H1 (cell line): ENCODE data around the gene CARD11. TPM values are rescaled to one million over a fixed set of nuclear protein-coding genes. Genes with fewer than 3 reads are reported as not detected.

ENCODE experiments used
- CTCF ChIA-PET: fragments of 300-600 bp; sonication (Branson Sonifier 250); formaldehyde crosslinking; loops from one replicate; lab custom pipeline; 2021; ENCODE audit not compliant: partially characterized antibody; lab: Charles Lee
- POLR2A ChIA-PET: fragments of 300-600 bp; sonication (Branson Sonifier 250); formaldehyde crosslinking; loops from one replicate; lab custom pipeline; 2021; ENCODE audit warnings: inconsistent platforms; ENCODE audit not compliant: partially characterized antibody; lab: Charles Lee
- DNase-seq, 2 experiments: peaks; one replicate each; pipeline versions ENCODE4 v3.0.0 to v3.0.0-alpha.2; 2010 to 2022; ENCODE audit warnings: low spot score in 2 of 2, low read depth in 1 of 2, mixed read lengths in 1 of 2
- FAIRE-seq: peaks from 2 replicates; lab custom pipeline; 2011; peaks lifted over from hg19 to GRCh38; lab: Jason Lieb, UNC
- H2AFZ ChIP-seq: 2 replicates; pipeline ENCODE4 v1.8.1; 2012; ENCODE audit warnings: low read length, inconsistent platforms
- H2AK5ac ChIP-seq: 2 replicates; pipeline ENCODE4 v1.6.1; 2013; ENCODE audit warnings: low read depth, low read length
- H2BK120ac ChIP-seq: replicated peaks from 2 replicates; pipeline ENCODE3; 2013; ENCODE audit warnings: low read depth, low read length, inconsistent platforms
- H2BK12ac ChIP-seq: 2 replicates; pipeline ENCODE4 v1.6.1; 2013; ENCODE audit warnings: low read depth, low read length
- H2BK15ac ChIP-seq: 2 replicates; pipeline ENCODE4 v1.6.1; 2013; ENCODE audit warnings: low read length
- H2BK20ac ChIP-seq: 2 replicates; pipeline ENCODE4 v1.6.1; 2013; ENCODE audit warnings: low read length
- H2BK5ac ChIP-seq: 2 replicates; pipeline ENCODE4 v1.6.1; 2013; ENCODE audit warnings: low read depth, low read length
- H3K14ac ChIP-seq: 2 replicates; pipeline ENCODE4 v1.6.1; 2013; ENCODE audit warnings: inconsistent platforms; ENCODE audit not compliant: insufficient read length
- H3K18ac ChIP-seq: 2 replicates; pipeline ENCODE4 v1.6.1; 2013; ENCODE audit warnings: low read length; ENCODE audit errors: extremely low read depth
- H3K23ac ChIP-seq: 2 replicates; pipeline ENCODE4 v1.6.1; 2013; ENCODE audit warnings: inconsistent platforms; ENCODE audit not compliant: insufficient read length
- H3K23me2 ChIP-seq: 2 replicates; pipeline ENCODE4 v1.6.1; 2013; ENCODE audit warnings: low read depth, low read length
- H3K27ac ChIP-seq: 2 replicates; pipeline ENCODE4 v1.6.1; 2011; ENCODE audit warnings: low read depth, low read length, inconsistent platforms
- H3K27me3 ChIP-seq, 4 experiments: replicated peaks in 1 of 4; 1 replicate in 1 of 4; 2 replicates in 3 of 4; pipeline versions ENCODE4 v1.6.1 to v1.8.1; 2011 to 2013; ENCODE audit warnings: low read length in 3 of 4, mild to moderate bottlenecking in 3 of 4, inconsistent platforms in 2 of 4, mixed read lengths in 2 of 4, moderate library complexity in 1 of 4; ENCODE audit not compliant: control insufficient read depth in 3 of 4, insufficient read depth in 3 of 4; ENCODE audit errors: extremely low read depth in 1 of 4
- H3K36me3 ChIP-seq, 4 experiments: 2 replicates each; pipeline versions ENCODE4 v1.6.1 to v1.8.1; 2011 to 2013; ENCODE audit warnings: mild to moderate bottlenecking in 4 of 4, low read length in 3 of 4, moderate library complexity in 2 of 4, control low read depth in 1 of 4, inconsistent platforms in 1 of 4; ENCODE audit not compliant: insufficient read depth in 4 of 4, control insufficient read depth in 2 of 4
- H3K4ac ChIP-seq: replicated peaks from 2 replicates; pipeline ENCODE3; 2013; ENCODE audit warnings: low read length, low read depth, mixed read lengths, inconsistent platforms; ENCODE audit not compliant: insufficient read length
- H3K4me1 ChIP-seq, 4 experiments: replicated peaks in 1 of 4; 1 replicate in 1 of 4; 2 replicates in 3 of 4; pipeline versions ENCODE4 v1.6.1 to v1.8.1; 2011 to 2013; ENCODE audit warnings: low read length in 3 of 4, inconsistent platforms in 2 of 4, mixed read lengths in 1 of 4; ENCODE audit not compliant: insufficient read depth in 4 of 4, control insufficient read depth in 3 of 4
- H3K4me2 ChIP-seq, 2 experiments: 2 replicates each; pipeline versions ENCODE4 v1.6.1 to v1.8.1; 2011 to 2013; ENCODE audit warnings: low read depth in 2 of 2, low read length in 2 of 2, control low read depth in 1 of 2, inconsistent platforms in 1 of 2, mild to moderate bottlenecking in 1 of 2; ENCODE audit not compliant: insufficient read depth in 1 of 2
- H3K4me3 ChIP-seq, 4 experiments: fragments of 200-600, 300-600 bp in 1 of 4; sonication (generic), shearing (Covaris generic), sonication (Bioruptor Twin) in 1 of 4; 2 replicates each; pipeline versions ENCODE4 v1.5.1 to v1.8.1; 2011 to 2016; ENCODE audit warnings: low read length in 4 of 4, low read depth in 3 of 4, control low read depth in 2 of 4, inconsistent platforms in 2 of 4, mild to moderate bottlenecking in 2 of 4, mixed read lengths in 1 of 4, moderate library complexity in 1 of 4; ENCODE audit not compliant: insufficient read depth in 2 of 4; ENCODE audit errors: extremely low read depth in 1 of 4
- H3K56ac ChIP-seq: replicated peaks from 2 replicates; pipeline ENCODE3; 2013; ENCODE audit warnings: low read depth, mild to moderate bottlenecking, mixed read lengths, low read length, inconsistent platforms; ENCODE audit not compliant: insufficient read length
- H3K79me1 ChIP-seq: 2 replicates; pipeline ENCODE4 v1.6.1; 2013; ENCODE audit warnings: low read depth, low read length, control low read depth
- H3K79me2 ChIP-seq, 2 experiments: 2 replicates each; pipeline versions ENCODE4 v1.6.1 to v1.8.1; 2012 to 2013; ENCODE audit warnings: low read length in 2 of 2, mild to moderate bottlenecking in 2 of 2, inconsistent platforms in 1 of 2; ENCODE audit not compliant: insufficient read depth in 2 of 2, control insufficient read depth in 1 of 2
- H3K9ac ChIP-seq, 4 experiments: replicated peaks in 1 of 4; 1 replicate in 1 of 4; 2 replicates in 3 of 4; pipeline versions ENCODE4 v1.6.1 to v1.8.1; 2011 to 2013; ENCODE audit warnings: low read depth in 3 of 4, low read length in 3 of 4, control low read depth in 2 of 4, mild to moderate bottlenecking in 2 of 4, moderate library complexity in 2 of 4, inconsistent platforms in 1 of 4; ENCODE audit errors: extremely low read depth in 1 of 4
- H3K9me3 ChIP-seq, 2 experiments: 2 replicates each; pipeline versions ENCODE4 v1.6.1 to v1.8.1; 2012 to 2013; ENCODE audit warnings: mild to moderate bottlenecking in 2 of 2, moderate library complexity in 2 of 2, control low read depth in 1 of 2, inconsistent platforms in 1 of 2, low read depth in 1 of 2, low read length in 1 of 2, mixed read lengths in 1 of 2; ENCODE audit not compliant: insufficient read depth in 2 of 2
- H4K20me1 ChIP-seq, 2 experiments: replicated peaks in 1 of 2; 2 replicates each; pipeline versions ENCODE3 to v1.8.1; 2011 to 2013; ENCODE audit warnings: inconsistent platforms in 2 of 2, low read length in 2 of 2, mild to moderate bottlenecking in 1 of 2; ENCODE audit not compliant: insufficient read depth in 2 of 2, control insufficient read depth in 1 of 2
- H4K5ac ChIP-seq: 2 replicates; pipeline ENCODE4 v1.6.1; 2013; ENCODE audit warnings: low read length, low read depth, mixed read lengths, inconsistent platforms; ENCODE audit not compliant: insufficient read length
- H4K8ac ChIP-seq: 2 replicates; pipeline ENCODE4 v1.8.0; 2013; ENCODE audit warnings: mild to moderate bottlenecking, moderate library complexity, low read length, inconsistent platforms; ENCODE audit not compliant: insufficient read depth; ENCODE audit errors: extremely low read depth
- H4K91ac ChIP-seq: replicated peaks from 2 replicates; pipeline ENCODE3; 2013; ENCODE audit warnings: low read length, mixed read lengths, inconsistent platforms; ENCODE audit not compliant: insufficient read length
- CHD2 ChIP-seq: IDR thresholded peaks from 2 replicates; pipeline ENCODE4 v1.6.1; 2012; ENCODE audit warnings: low read length, improper control_type of control experiment
- EGR1 ChIP-seq: IDR thresholded peaks from 2 replicates; pipeline ENCODE4 v1.6.1; 2011; ENCODE audit warnings: low read depth, low read length, borderline replicate concordance
- EP300 ChIP-seq, 2 experiments: IDR thresholded peaks; 1 replicate in 1 of 2; 2 replicates in 1 of 2; pipeline ENCODE4 v1.6.1; 2011 to 2012; ENCODE audit warnings: low read depth in 2 of 2, low read length in 2 of 2, mild to moderate bottlenecking in 2 of 2, borderline replicate concordance in 1 of 2, inconsistent platforms in 1 of 2, moderate library complexity in 1 of 2
- EZH2 ChIP-seq: fragments of 200-600 bp; sonication (generic); IDR thresholded peaks from 2 replicates; pipeline ENCODE4 v1.7.1; 2012; ENCODE audit warnings: low read depth, mild to moderate bottlenecking, moderate library complexity, low read length, inconsistent platforms; ENCODE audit not compliant: severe bottlenecking
- FOSL1 ChIP-seq: IDR thresholded peaks from 2 replicates; pipeline ENCODE4 v1.6.1; 2011; ENCODE audit warnings: mild to moderate bottlenecking, low read depth, low read length, moderate library complexity; ENCODE audit not compliant: insufficient read depth
- GTF2F1 ChIP-seq: IDR thresholded peaks from 2 replicates; pipeline ENCODE4 v1.6.1; 2012; ENCODE audit warnings: low read depth, low read length, improper control_type of control experiment, borderline replicate concordance
- JUND ChIP-seq: IDR thresholded peaks from 2 replicates; pipeline ENCODE4 v1.6.1; 2011; ENCODE audit warnings: mild to moderate bottlenecking, improper control_type of control experiment, low read length
- RBBP5 ChIP-seq: IDR thresholded peaks from 2 replicates; pipeline ENCODE4 v1.7.1; 2012; ENCODE audit warnings: low read depth, mild to moderate bottlenecking, inconsistent platforms, low read length, moderate library complexity, borderline replicate concordance
- RFX5 ChIP-seq: IDR thresholded peaks from 2 replicates; pipeline ENCODE4 v1.6.1; 2011; ENCODE audit warnings: low read depth, low read length, improper control_type of control experiment, borderline replicate concordance
- RNF2 ChIP-seq: fragments of 200-900, 300-1000 bp; sonication (generic); IDR thresholded peaks from 2 replicates; pipeline ENCODE4 v1.7.1; 2016; ENCODE audit warnings: borderline replicate concordance, low read depth, mild to moderate bottlenecking, antibody characterized with exemption, low read length; ENCODE audit not compliant: poor library complexity, severe bottlenecking; ENCODE audit errors: missing control alignments
- TEAD4 ChIP-seq: IDR thresholded peaks from 2 replicates; pipeline ENCODE4 v1.6.1; 2012; ENCODE audit warnings: low read depth, low read length, inconsistent platforms, mixed read lengths
- YY1 ChIP-seq: IDR thresholded peaks from 2 replicates; pipeline ENCODE4 v1.6.1; 2011; ENCODE audit warnings: low read depth, mild to moderate bottlenecking, low read length
- WGBS, 2 experiments: shearing (Covaris generic) in 1 of 2; methylation state at CpG; one replicate each; pipeline versions ENCODE4 v1.1.6 to v1.1.7; 2013 to 2015; ENCODE audit warnings: low lambda C conversion rate in 2 of 2, mixed read lengths in 2 of 2, inconsistent platforms in 1 of 2, low coverage in 1 of 2, missing lambda C conversion rate in 1 of 2; ENCODE audit not compliant: insufficient replicate concordance in 2 of 2, insufficient coverage in 1 of 2, insufficient read length in 1 of 2; ENCODE audit errors: extremely low coverage in 1 of 2, missing lambda C conversion rate in 1 of 2; 5-methylcytosine and 5-hydroxymethylcytosine counted together
- polyA plus RNA-seq, 7 experiments: library from polyadenylated mRNA; depleted of rRNA in 3 of 7; stranded (reverse) in 5 of 7; unstranded in 2 of 7; fragments of >200 nt in 5 of 7; fragments of 200-250 nt in 2 of 7; gene quantifications; 1 replicate in 5 of 7; 2 replicates in 1 of 7; 4 replicates in 1 of 7; pipeline versions ENCODE4 v1.2.1 to v1.2.3, GENCODE V29; 2011 to 2013; ENCODE audit warnings: missing spikeins in 2 of 7, mixed read lengths in 2 of 7
- total RNA-seq: library from RNA; stranded (reverse); fragmentation: NEBNext Ultra II Directional; extraction: Animal tissue kit (Norgen Biotek cat#: 25700); gene quantifications from 2 replicates; pipeline ENCODE4 v1.2.1, GENCODE V29; 2021
- TF ChIP-seq, protein P1 (sequence below): IDR thresholded peaks from 2 replicates; pipeline ENCODE4 v1.6.1; 2012; ENCODE audit warnings: inconsistent platforms

The CARD11 gene
- total and polyA plus RNA-seq, 2 of the 8 experiments (the other 6 are each of a cell fraction or from before 2014, with no cell fraction given) = 12.6 to 29.8 TPM

- no peak overlapping the region for H2BK20ac ChIP-seq
- no peak overlapping the region for H3K4me2 ChIP-seq
- no peak overlapping the region for H2BK120ac ChIP-seq
- no peaks in the 10 kb centered on the region for H3K79me2 ChIP-seq
- H4K5ac ChIP-seq = no peak overlapping the region
- H3K23ac ChIP-seq = no peak overlapping the region
- H2BK12ac ChIP-seq = no peak overlapping the region
- H3K27ac ChIP-seq = no peak overlapping the region
- no peaks in the 10 kb centered on the region for H3K27me3 ChIP-seq
- no peak overlapping the region for H2BK5ac ChIP-seq
- H3K36me3 ChIP-seq = no peaks in the 10 kb centered on the region
- H3K14ac ChIP-seq = no peak overlapping the region
- H3K4me1 ChIP-seq = no peaks in the 10 kb centered on the region
- no peak overlapping the region for H3K56ac ChIP-seq
- H3K79me1 ChIP-seq = no peaks in the 10 kb centered on the region; the same call in 1 of the 2 replicates
- no peak overlapping the region for H3K18ac ChIP-seq
- DNase-seq (no peak), FAIRE-seq (no peak)
- H3K23me2 ChIP-seq = peaks cover 4% of the 10 kb centered on the region; the same call in 1 of the 2 replicates
- no peak overlapping the region for H3K4me3 ChIP-seq
- no peak overlapping the region for H4K91ac ChIP-seq
- H3K9ac ChIP-seq = no peak overlapping the region
- no peak overlapping the region for H4K8ac ChIP-seq
- no peaks in the 10 kb centered on the region for H4K20me1 ChIP-seq
- CTCF ChIA-PET = interaction anchor here (0.6 to 1.6 kb wide), 2 partner anchors 13 to 1891 kb away, joined by 3 to 9 read pairs; no protein-coding TSS in a partner anchor
- H3K9me3 ChIP-seq = no peaks in the 10 kb centered on the region
- TF ChIP-seq EGR1 = no peak
- TF ChIP-seq RNF2 = no peak
- TF ChIP-seq GTF2F1 = no peak
- TF ChIP-seq EZH2 = no peak
- TF ChIP-seq EP300 (IDR thresholded peaks at IDR 0.05; ENCODE audit: borderline replicate concordance in 1 of 2, low read depth in 2 of 2, low read length in 2 of 2) = no peak
- no peak for TF ChIP-seq RBBP5
- no peak for TF ChIP-seq FOSL1
- TF ChIP-seq JUND = no peak
- TF ChIP-seq TEAD4 = no peak
- TF ChIP-seq YY1 = no peak
- no peak for TF ChIP-seq CHD2
- no peak for TF ChIP-seq RFX5
- TF ChIP-seq, protein P1, sequence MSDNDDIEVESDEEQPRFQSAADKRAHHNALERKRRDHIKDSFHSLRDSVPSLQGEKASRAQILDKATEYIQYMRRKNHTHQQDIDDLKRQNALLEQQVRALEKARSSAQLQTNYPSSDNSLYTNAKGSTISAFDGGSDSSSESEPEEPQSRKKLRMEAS = no peak
- 92% methylated on average over 11 of the region's 17 CpGs; no CpG with 5 or more reads in 1 of the 2 experiments for WGBS, 2 experiments
- no peak overlapping the region for H3K4ac ChIP-seq
- POLR2A ChIA-PET = no interaction called here
- H2AK5ac ChIP-seq = no peak overlapping the region
- H2AFZ ChIP-seq = no peak overlapping the region
- H2BK15ac ChIP-seq = no peak overlapping the region
Observed at GRCh38 chr7:2909043-2909442, 134.6 kb downstream of the CARD11 start.
